Ishikawa (cell line): ENCODE data around the gene KLHL35.

Source experiments
- CEBPB ChIP-seq: IDR thresholded peaks from 2 replicates; pipeline ENCODE4 v1.6.1; 2012
- CREB1 ChIP-seq: IDR thresholded peaks from 2 replicates; pipeline ENCODE4 v1.6.1; 2012; ENCODE audit warnings: low read depth
- EGR1 ChIP-seq: IDR thresholded peaks from 2 replicates; pipeline ENCODE4 v1.6.1; 2012
- EP300 ChIP-seq: IDR thresholded peaks from 2 replicates; pipeline ENCODE4 v1.6.1; 2012; ENCODE audit warnings: borderline replicate concordance
- FOXM1 ChIP-seq: IDR thresholded peaks from 2 replicates; pipeline ENCODE4 v1.6.1; 2012; ENCODE audit warnings: low read depth, borderline replicate concordance
- NFIC ChIP-seq: IDR thresholded peaks from 2 replicates; pipeline ENCODE4 v1.6.1; 2012
- RAD21 ChIP-seq: IDR thresholded peaks from 2 replicates; pipeline ENCODE4 v1.6.1; 2012; ENCODE audit warnings: low read depth
- TAF1 ChIP-seq: IDR thresholded peaks from 2 replicates; pipeline ENCODE4 v1.6.1; 2012; ENCODE audit warnings: low read depth, mild to moderate bottlenecking
- TCF12 ChIP-seq: IDR thresholded peaks from 2 replicates; pipeline ENCODE4 v1.6.1; 2012; ENCODE audit warnings: low read depth
- TEAD4 ChIP-seq: IDR thresholded peaks from 2 replicates; pipeline ENCODE4 v1.6.1; 2012
- YY1 ChIP-seq: IDR thresholded peaks from 2 replicates; pipeline ENCODE4 v1.6.1; 2012; ENCODE audit warnings: low read depth
- ZBTB7A ChIP-seq: IDR thresholded peaks from 2 replicates; pipeline ENCODE4 v1.6.1; 2012; ENCODE audit warnings: low read depth
- TF ChIP-seq, protein P1 (sequence below): IDR thresholded peaks from 2 replicates; pipeline ENCODE4 v1.6.1; 2012
- TF ChIP-seq, protein P2 (sequence below): IDR thresholded peaks from 2 replicates; pipeline ENCODE4 v1.6.1; 2012; ENCODE audit warnings: low read depth, mild to moderate bottlenecking
- TF ChIP-seq, protein P3 (sequence below): IDR thresholded peaks from 2 replicates; pipeline ENCODE4 v1.6.1; 2012

KLHL35 gene

DNA sequence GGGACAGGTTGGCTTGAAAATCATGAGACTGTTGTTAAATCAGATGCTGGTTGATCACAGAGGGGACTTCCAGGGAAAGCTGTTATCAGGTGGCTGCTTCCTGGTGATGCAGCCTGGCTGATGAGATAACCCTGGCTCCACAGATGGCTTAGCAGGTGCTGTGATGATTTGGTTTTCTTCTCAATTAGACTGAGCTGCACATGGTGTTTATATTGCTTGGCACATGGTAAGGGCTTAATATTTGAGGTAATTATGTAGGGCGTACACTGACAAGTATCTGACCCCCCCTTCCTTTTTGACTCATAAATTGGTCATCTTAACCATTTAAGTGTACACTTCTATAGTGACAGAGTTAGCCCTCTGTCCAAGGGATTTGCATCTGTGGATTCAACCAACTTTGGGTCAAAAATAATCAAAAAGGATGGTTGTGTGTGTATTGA is 26.6 kb downstream of the KLHL35 start:
- TF ChIP-seq TAF1: no peak
- TF ChIP-seq, protein P1, sequence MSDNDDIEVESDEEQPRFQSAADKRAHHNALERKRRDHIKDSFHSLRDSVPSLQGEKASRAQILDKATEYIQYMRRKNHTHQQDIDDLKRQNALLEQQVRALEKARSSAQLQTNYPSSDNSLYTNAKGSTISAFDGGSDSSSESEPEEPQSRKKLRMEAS: no peak
- no peak for TF ChIP-seq EGR1
- TF ChIP-seq YY1: no peak
- TF ChIP-seq FOXM1: no peak
- TF ChIP-seq RAD21: no peak
- no peak for TF ChIP-seq ZBTB7A
- no peak for TF ChIP-seq CREB1
- no peak for TF ChIP-seq TEAD4

DNA sequence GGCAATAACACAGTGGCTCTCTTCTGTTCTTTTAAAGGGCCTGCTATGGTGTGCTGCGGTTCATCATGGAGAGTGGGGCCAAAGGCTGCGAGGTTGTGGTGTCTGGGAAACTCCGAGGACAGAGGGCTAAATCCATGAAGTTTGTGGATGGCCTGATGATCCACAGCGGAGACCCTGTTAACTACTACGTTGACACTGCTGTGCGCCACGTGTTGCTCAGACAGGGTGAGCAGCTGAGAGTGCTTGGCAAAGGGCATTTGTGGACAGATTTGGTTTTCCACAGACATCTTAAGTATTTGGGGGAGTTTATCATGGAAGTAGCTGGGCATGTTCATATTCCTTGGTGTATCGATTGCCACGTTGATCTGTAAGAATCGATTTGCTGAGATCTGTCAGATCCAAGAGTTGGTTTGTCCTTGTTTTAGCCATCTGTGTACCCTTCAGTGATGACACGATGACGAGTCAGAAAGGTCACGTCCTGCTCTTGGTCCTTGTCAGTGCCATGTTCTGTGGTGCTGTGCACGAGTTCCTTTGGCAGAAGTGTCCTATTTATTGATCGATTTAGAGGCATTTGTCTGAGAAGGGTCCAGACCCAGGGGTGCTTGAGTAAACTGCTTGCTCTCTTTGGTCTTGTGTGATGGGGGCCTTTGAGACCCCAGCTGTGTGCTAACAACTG is 28.9 kb downstream of the KLHL35 start:
- TF ChIP-seq, protein P1: no peak
- TF ChIP-seq YY1: no peak
- no peak for TF ChIP-seq RAD21
- TF ChIP-seq TAF1: no peak
- no peak for TF ChIP-seq FOXM1
- no peak for TF ChIP-seq EP300
- TF ChIP-seq CEBPB: no peak
- TF ChIP-seq EGR1: no peak
- no peak for TF ChIP-seq ZBTB7A
- TF ChIP-seq TEAD4: no peak
- TF ChIP-seq, protein P2, sequence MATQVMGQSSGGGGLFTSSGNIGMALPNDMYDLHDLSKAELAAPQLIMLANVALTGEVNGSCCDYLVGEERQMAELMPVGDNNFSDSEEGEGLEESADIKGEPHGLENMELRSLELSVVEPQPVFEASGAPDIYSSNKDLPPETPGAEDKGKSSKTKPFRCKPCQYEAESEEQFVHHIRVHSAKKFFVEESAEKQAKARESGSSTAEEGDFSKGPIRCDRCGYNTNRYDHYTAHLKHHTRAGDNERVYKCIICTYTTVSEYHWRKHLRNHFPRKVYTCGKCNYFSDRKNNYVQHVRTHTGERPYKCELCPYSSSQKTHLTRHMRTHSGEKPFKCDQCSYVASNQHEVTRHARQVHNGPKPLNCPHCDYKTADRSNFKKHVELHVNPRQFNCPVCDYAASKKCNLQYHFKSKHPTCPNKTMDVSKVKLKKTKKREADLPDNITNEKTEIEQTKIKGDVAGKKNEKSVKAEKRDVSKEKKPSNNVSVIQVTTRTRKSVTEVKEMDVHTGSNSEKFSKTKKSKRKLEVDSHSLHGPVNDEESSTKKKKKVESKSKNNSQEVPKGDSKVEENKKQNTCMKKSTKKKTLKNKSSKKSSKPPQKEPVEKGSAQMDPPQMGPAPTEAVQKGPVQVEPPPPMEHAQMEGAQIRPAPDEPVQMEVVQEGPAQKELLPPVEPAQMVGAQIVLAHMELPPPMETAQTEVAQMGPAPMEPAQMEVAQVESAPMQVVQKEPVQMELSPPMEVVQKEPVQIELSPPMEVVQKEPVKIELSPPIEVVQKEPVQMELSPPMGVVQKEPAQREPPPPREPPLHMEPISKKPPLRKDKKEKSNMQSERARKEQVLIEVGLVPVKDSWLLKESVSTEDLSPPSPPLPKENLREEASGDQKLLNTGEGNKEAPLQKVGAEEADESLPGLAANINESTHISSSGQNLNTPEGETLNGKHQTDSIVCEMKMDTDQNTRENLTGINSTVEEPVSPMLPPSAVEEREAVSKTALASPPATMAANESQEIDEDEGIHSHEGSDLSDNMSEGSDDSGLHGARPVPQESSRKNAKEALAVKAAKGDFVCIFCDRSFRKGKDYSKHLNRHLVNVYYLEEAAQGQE: no peak

DNA sequence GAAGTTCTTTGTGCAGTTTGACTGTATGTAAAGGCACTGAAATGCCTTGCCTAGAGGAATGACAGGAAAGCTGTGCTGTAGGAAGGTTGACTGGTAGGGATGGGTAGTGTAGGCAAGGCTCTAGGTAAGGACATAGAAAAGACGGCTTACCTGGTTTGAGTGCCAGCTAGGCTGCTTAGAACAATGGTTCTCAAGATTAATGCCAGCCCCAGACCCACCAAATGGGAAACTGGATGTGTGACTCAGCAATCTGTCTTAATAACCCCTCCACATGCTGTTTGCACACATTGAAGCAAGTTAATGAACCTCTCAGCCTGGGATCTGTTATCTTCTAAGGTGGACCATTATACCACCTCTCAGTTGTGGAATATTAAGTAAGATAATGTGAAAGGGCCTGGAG is 30.0 kb downstream of the KLHL35 start:
- TF ChIP-seq FOXM1: no peak
- no peak for TF ChIP-seq TAF1
- TF ChIP-seq CEBPB: no peak
- TF ChIP-seq, protein P3, sequence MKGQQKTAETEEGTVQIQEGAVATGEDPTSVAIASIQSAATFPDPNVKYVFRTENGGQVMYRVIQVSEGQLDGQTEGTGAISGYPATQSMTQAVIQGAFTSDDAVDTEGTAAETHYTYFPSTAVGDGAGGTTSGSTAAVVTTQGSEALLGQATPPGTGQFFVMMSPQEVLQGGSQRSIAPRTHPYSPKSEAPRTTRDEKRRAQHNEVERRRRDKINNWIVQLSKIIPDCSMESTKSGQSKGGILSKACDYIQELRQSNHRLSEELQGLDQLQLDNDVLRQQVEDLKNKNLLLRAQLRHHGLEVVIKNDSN: no peak
- no peak for TF ChIP-seq YY1
- TF ChIP-seq, protein P2: no peak
- TF ChIP-seq EP300: no peak
- TF ChIP-seq RAD21: no peak
- TF ChIP-seq NFIC: no peak

DNA sequence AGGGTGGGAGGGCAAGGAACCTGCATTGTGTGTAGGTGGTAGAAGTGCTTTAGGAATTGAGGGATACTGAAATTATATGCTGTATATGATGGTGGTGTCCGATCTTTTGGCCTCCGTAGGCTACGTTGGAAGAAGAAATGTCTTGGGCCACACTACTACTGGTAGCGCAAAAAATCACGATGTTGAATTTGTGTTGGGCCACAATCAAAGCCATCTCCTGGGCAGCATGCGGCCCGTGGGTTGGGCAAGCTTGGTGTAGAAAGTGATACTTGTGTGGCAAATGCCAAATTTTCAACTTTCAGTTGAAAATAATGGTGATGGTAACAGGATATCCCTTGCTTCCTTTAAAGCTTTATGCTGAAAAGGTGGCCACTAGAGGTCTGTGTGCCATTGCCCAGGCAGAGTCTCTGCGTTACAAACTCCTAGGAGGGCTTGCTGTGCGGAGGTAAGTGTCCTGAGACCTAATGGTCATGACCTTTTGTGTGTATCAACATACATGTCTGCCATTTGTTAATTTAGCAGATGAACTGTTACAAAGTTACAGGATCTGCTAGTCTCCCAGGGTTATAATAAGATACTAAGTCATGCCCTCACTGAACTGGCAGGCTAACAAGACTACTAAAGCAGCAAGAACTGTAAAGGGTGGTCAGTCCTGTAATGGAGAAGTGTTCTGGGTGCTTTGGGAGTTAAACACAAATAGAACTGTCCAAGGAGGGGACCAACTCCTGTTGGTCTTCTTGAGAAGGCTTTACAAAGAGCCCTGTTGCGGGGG is 30.8 kb downstream of the KLHL35 start:
- no peak for TF ChIP-seq EP300
- no peak for TF ChIP-seq TAF1
- no peak for TF ChIP-seq NFIC
- TF ChIP-seq TEAD4: no peak
- no peak for TF ChIP-seq ZBTB7A
- no peak for TF ChIP-seq RAD21
- TF ChIP-seq, protein P2: no peak
- TF ChIP-seq TCF12: no peak
